Upper lobe of left lung (tissue), 4 donors: Measurements from ENCODE around the gene TAS1R3.

Experiments used
- EP300 ChIP-seq, 4 donors: sonication (generic); formaldehyde crosslinking; IDR thresholded peaks; one replicate each; pipeline ENCODE4 v1.5.1; 2017; ENCODE audit warnings: antibody characterized with exemption in 4 of 4, control low read depth in 2 of 4
- TF ChIP-seq, protein P1 (sequence below), 6 experiments: fragments of 450-650 bp in 4 of 6; fragments of 200-600 bp in 2 of 6; sonication (generic) in 2 of 6; IDR thresholded peaks; one replicate each; pipeline ENCODE4 v1.5.1; 2016 to 2019; ENCODE audit warnings: antibody characterized with exemption in 6 of 6

DNA sequence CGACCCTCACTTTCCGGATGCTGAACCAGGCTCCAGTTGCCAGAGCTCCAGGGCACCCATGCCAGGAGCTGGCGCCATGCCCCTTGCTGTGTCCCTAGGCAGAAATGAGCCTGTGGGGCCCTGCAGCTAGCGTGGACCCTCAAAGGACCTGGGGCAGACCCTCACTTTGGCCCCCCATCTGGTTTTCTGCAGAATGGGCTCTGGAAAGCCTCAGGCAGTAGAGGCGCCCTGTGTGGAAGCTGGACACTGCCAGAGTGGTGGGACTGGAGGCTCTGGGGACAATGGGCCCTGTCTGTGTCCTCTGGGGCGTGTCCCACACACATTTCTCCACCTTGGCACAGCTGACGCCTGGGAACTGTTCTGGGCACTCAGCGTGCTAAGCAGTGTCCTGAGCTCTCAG is 50.2 kb downstream of the TAS1R3 start:
- TF ChIP-seq, protein P1, sequence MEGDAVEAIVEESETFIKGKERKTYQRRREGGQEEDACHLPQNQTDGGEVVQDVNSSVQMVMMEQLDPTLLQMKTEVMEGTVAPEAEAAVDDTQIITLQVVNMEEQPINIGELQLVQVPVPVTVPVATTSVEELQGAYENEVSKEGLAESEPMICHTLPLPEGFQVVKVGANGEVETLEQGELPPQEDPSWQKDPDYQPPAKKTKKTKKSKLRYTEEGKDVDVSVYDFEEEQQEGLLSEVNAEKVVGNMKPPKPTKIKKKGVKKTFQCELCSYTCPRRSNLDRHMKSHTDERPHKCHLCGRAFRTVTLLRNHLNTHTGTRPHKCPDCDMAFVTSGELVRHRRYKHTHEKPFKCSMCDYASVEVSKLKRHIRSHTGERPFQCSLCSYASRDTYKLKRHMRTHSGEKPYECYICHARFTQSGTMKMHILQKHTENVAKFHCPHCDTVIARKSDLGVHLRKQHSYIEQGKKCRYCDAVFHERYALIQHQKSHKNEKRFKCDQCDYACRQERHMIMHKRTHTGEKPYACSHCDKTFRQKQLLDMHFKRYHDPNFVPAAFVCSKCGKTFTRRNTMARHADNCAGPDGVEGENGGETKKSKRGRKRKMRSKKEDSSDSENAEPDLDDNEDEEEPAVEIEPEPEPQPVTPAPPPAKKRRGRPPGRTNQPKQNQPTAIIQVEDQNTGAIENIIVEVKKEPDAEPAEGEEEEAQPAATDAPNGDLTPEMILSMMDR (IDR thresholded peaks at IDR 0.05) = no peak
- no peak for TF ChIP-seq EP300 (IDR thresholded peaks at IDR 0.05)
